Activated CD4-positive, alpha-beta T cell treated with anti-CD3 and anti-CD28 coated beads for 36 hours (primary cell): Measurements from ENCODE around the gene ZBTB22. TPM values are rescaled to one million over a fixed set of nuclear protein-coding genes. Genes with fewer than 3 reads are reported as not detected.
A peak's percentile ranks its signal among the peaks of the same experiment; 100 is the strongest.

ENCODE experiments used
- ATAC-seq: fragments of 200-7000 bp; cut with Tn5 transposase; one replicate; pipeline ENCODE4 v1.10.0; 2021; ENCODE audit warnings: mild to moderate bottlenecking, moderate library complexity
- CTCF ChIA-PET: fragments of 350-600 bp; sonication (Branson Sonifier 250); formaldehyde crosslinking; loops from one replicate; lab custom pipeline; 2021; ENCODE audit warnings: antibody characterized with exemption; lab: Charles Lee
- POLR2A ChIA-PET: fragments of 350-600 bp; sonication (Branson Sonifier 250); formaldehyde crosslinking; loops from one replicate; lab custom pipeline; 2021; ENCODE audit warnings: antibody characterized with exemption, inconsistent platforms; lab: Charles Lee
- DNase-seq: peaks from one replicate; pipeline ENCODE4 v3.0.0-alpha.2; 2020
- H3K27ac Mint-ChIP-seq: one replicate; pipeline ENCODE4 v1.8.0; 2021; ENCODE audit warnings: mixed read lengths
- H3K27me3 Mint-ChIP-seq: one replicate; pipeline ENCODE4 v1.8.0; 2021; ENCODE audit warnings: mixed read lengths
- H3K36me3 Mint-ChIP-seq: one replicate; pipeline ENCODE4 v1.8.0; 2021; ENCODE audit warnings: low read depth, mixed read lengths
- H3K4me1 Mint-ChIP-seq: one replicate; pipeline ENCODE4 v1.8.0; 2021; ENCODE audit warnings: mixed read lengths
- H3K4me3 Mint-ChIP-seq: one replicate; pipeline ENCODE4 v1.8.0; 2021; ENCODE audit warnings: mild to moderate bottlenecking, moderate library complexity, mixed read lengths
- H3K9me3 Mint-ChIP-seq: one replicate; pipeline ENCODE4 v1.8.0; 2021; ENCODE audit warnings: low read depth, mixed read lengths
- intact Hi-C, 2 experiments: fragments of 100-400 bp; cut with DNase I in 1 of 2; cut with micrococcal nuclease in 1 of 2; formaldehyde crosslinking; loops; one replicate each; pipeline versions ENCODE4 v1.14.2 to v1.15.1; 2022 to 2024; cut with DNase I, micrococcal nuclease
- total RNA-seq, 2 experiments: library from RNA; stranded (reverse); gene quantifications; one replicate each; pipeline ENCODE4 v1.2.3, GENCODE V29; 2021

Gene ZBTB22
- total RNA-seq, 2 experiments from 2014 or later, result 9.0 to 9.9 TPM

GRCh38 chr6:33314943-33315792 lies 2.4 kb downstream of the ZBTB22 start:
- intact Hi-C loops, result loop anchor here (1.0 to 10.0 kb wide), 9 partner anchors 26 to 1138 kb away; partner anchors contain the start of genes KIFC1 (in 2 of the 2), AGPAT1 (in 1 of the 2), HMGA1 (in 1 of the 2) and ITPR3 (in 1 of the 2)
- H3K27me3 Mint-ChIP-seq, result no peaks in the 10 kb centered on the region
- peak overlapping the region; percentile 99 for H3K4me3 Mint-ChIP-seq
- CTCF ChIA-PET, result interaction anchor here (0.6 to 1.3 kb wide), 2 partner anchors 16 to 387 kb away, joined by 3 to 4 read pairs; no protein-coding TSS in a partner anchor
- H3K9me3 Mint-ChIP-seq, result no peaks in the 10 kb centered on the region
- POLR2A ChIA-PET, result interaction anchor here (0.5 kb wide), 1 partner anchor 28 kb away, joined by 3 read pairs; no protein-coding TSS in a partner anchor
- peaks cover 46% of the 10 kb centered on the region for H3K36me3 Mint-ChIP-seq
- DNase-seq (peak; percentile 34), ATAC-seq (no peak)
- peak overlapping the region; percentile 98 for H3K27ac Mint-ChIP-seq
- H3K4me1 Mint-ChIP-seq, result peaks cover 65% of the 10 kb centered on the region

DNA sequence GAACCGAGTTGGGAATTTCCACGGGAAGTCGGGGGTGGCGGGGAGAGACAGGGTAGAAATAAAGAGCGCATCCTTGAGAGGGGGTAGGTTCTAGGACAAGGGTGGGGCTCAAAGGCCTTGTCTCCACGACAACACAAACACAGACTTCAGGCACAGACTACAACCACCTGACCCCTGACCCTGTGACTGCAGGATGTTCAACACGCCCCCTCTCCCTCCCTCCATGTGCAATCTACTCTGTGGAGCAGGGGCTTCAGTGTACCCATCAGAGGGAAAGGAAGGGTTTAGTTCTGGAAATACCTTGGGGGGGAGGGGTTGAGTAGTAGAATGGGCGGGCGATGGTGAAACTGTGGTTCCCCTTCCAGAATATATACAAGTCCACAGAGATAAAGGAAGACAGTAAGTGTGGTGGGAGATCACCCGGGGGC lies 3.0 kb downstream of the ZBTB22 start:
- POLR2A ChIA-PET, result no interaction called here
- DNase-seq (peak; percentile 78), ATAC-seq (peak; percentile 48)
- peaks cover 59% of the 10 kb centered on the region for H3K4me1 Mint-ChIP-seq
- peak overlapping the region; percentile 99 for H3K4me3 Mint-ChIP-seq
- CTCF ChIA-PET, result no interaction called here
- intact Hi-C loops, result loop anchor here (1.0 to 10.0 kb wide), 8 partner anchors 25 to 920 kb away; partner anchors contain the start of genes KIFC1 (in 2 of the 2), HMGA1 (in 1 of the 2), ITPR3 (in 1 of the 2) and PFDN6 (in 1 of the 2)
- peak overlapping the region; percentile 98 for H3K27ac Mint-ChIP-seq
- no peaks in the 10 kb centered on the region for H3K9me3 Mint-ChIP-seq
- peaks cover 40% of the 10 kb centered on the region for H3K36me3 Mint-ChIP-seq
- H3K27me3 Mint-ChIP-seq, result no peaks in the 10 kb centered on the region

DNA sequence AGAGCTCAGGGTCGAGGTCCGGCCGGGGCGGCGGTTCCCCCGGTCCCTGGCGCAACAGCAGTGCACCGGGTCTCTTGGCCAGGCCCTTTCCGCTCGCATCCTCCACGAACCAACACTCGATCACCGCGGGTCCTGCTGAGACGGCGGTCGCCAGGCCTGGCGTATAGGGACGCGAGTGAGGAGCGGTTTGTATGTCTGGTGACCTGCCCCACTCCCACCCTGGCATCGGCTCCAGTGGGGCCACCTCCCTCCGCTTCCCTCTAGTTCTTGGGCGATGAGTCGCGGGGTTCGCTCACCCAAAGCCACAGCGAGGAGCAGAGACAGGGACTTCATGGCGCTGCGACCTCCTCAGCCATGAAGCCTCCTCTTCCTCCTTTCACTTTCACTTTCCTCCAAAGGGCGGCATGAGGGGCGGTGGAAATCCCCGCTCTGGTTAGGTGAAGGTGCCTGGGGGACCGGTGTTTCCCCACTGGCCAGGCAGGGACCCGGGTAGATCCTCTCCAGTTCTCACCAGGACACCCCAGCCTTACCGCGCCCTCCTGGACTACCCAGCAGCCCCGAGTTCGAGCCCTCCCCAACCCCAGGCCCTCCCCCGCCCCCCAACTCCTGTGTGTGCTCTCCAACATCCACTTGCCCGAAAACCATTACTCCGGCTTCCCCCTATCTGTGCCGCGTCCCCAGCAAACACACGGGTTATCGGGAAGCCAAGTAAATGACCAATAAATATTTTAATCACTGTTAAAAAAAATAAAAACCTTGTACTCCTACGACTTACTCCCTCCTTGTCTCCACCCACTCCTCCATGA lies 3.6 kb downstream of the ZBTB22 start, which contains the start of gene TAPBP:
Gene TAPBP (minus strand): TSS at position 370 of the 806 bp plus-strand sequence. CDS start 37 bp downstream, at position 333.
- no peaks in the 10 kb centered on the region for H3K9me3 Mint-ChIP-seq
- H3K4me1 Mint-ChIP-seq, result peaks cover 55% of the 10 kb centered on the region
- H3K4me3 Mint-ChIP-seq, result peak within 1 kb of the TSS; percentile 99
- peaks cover 36% of the 10 kb centered on the region for H3K36me3 Mint-ChIP-seq
- peak within 1 kb of the TSS; percentile 98 for H3K27ac Mint-ChIP-seq
- ATAC-seq (peak; percentile 48), DNase-seq (peak; percentile 90)
- H3K27me3 Mint-ChIP-seq, result no peaks in the 10 kb centered on the region
- POLR2A ChIA-PET, result no interaction called here
- CTCF ChIA-PET, result interaction anchor here (1.0 kb wide), 1 partner anchor 15 kb away, joined by 3 read pairs; the partner anchor contains the start of gene RGL2
- intact Hi-C loops, result loop anchor here (1.0 to 10.0 kb wide), 11 partner anchors 25 to 921 kb away; partner anchors contain the start of genes KIFC1 (in 2 of the 2), CUTA (in 1 of the 2), HMGA1 (in 1 of the 2) and ITPR3 (in 1 of the 2)

DNA sequence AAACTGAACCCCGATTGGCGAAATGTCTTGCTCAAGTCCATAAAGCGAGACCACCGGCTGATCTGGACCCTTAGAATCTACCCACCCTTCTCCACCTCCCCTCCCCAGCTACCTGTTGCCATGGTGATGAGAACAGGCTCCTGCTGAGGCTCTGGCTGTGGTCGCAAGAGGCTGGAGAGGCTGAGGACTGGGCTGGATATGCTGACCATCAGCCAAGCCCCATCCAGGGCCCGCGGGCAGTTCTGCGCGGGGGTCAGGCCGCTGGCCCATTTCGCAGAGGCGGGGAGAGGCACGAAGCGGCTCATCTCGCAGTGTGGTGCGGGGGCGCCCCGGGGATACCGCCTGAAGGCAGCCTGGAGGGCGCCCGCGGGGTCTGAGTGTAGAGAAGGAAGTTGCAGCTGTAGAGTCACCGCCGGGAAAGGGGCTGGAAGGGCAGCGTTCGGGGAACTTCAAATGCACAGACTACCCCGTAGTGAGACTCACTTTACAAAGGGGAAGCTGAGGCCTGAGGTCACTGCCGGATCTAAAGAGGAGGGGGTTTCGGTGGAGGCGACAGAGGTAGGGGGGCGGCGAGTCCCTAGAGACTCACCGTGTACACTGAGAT lies 4.3 kb downstream of the ZBTB22 start:
- DNase-seq, result peak; percentile 79
- Mint-ChIP-seq H3K4me1 (peaks cover 53% of the 10 kb centered on the region), H3K4me3 (peak overlapping the region; percentile 99), H3K36me3 (peaks cover 38% of the 10 kb centered on the region), H3K27me3 (no peaks in the 10 kb centered on the region), H3K27ac (peak overlapping the region; percentile 98), H3K9me3 (no peaks in the 10 kb centered on the region)
- peak; percentile 9 for ATAC-seq
- ChIA-PET CTCF (interaction anchor here (0.9 to 1.4 kb wide), 4 partner anchors 12 to 113 kb away, joined by 3 to 8 read pairs (median 4); partner anchors contain the start of genes RGL2, RPS18 and VPS52), POLR2A (interaction anchor here (0.6 to 0.9 kb wide), 2 partner anchors 11 to 36 kb away, joined by 4 to 7 read pairs; partner anchors contain the start of gene B3GALT4)
- intact Hi-C loops, result loop anchor here (2.0 to 10.0 kb wide), 8 partner anchors 41 to 922 kb away; partner anchors contain the start of genes CUTA (in 1 of the 2), HMGA1 (in 1 of the 2), ITPR3 (in 1 of the 2) and PSMB8 (in 1 of the 2)

- peaks cover 52% of the 10 kb centered on the region for H3K4me1 Mint-ChIP-seq
- ChIA-PET POLR2A (interaction anchor here (0.6 to 1.0 kb wide), 7 partner anchors 10 to 129 kb away, joined by 3 to 9 read pairs (median 3); partner anchors contain the start of genes B3GALT4 and KIFC1), CTCF (interaction anchor here (0.6 to 1.4 kb wide), 7 partner anchors 12 to 114 kb away, joined by 3 to 8 read pairs (median 5); partner anchors contain the start of genes RGL2, RPS18 and VPS52)
- ATAC-seq, result peak; percentile 40
- DNase-seq, result peak; percentile 90
- H3K27me3 Mint-ChIP-seq, result no peaks in the 10 kb centered on the region
- intact Hi-C loops, result loop anchor here (1.0 to 10.0 kb wide), 10 partner anchors 13 to 922 kb away; partner anchors contain the start of genes B3GALT4 (in 1 of the 2), CUTA (in 1 of the 2), HMGA1 (in 1 of the 2) and ITPR3 (in 1 of the 2)
- peak overlapping the region; percentile 98 for H3K27ac Mint-ChIP-seq
- H3K4me3 Mint-ChIP-seq, result peak overlapping the region; percentile 99
- H3K9me3 Mint-ChIP-seq, result no peaks in the 10 kb centered on the region
- H3K36me3 Mint-ChIP-seq, result peaks cover 39% of the 10 kb centered on the region
Observed at GRCh38 chr6:33312361-33313104, 5.0 kb downstream of the ZBTB22 start.

DNA sequence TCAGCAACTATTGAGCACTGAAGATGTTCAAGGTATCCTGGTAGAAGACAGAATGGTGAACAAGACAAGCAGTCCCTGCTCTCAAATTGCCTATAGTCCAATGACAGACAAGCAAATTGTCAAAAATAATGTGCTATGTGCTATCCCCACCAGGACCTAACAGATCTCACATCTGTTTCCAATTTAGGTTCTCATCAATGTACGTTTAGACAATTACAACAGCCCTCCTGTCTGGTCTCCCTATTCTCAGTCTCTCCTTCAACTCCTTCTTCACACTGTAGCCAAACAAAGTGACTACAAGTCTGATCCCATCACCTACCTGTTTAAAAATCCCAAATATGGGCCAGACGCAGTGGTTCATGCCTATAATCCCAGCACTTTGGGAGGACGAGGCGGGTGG lies 11.2 kb downstream of the ZBTB22 start:
- H3K9me3 Mint-ChIP-seq, result no peaks in the 10 kb centered on the region
- ATAC-seq, result no peak
- DNase-seq, result no peak
- ChIA-PET CTCF (no interaction called here), POLR2A (no interaction called here)
- no peaks in the 10 kb centered on the region for H3K27me3 Mint-ChIP-seq
- H3K4me1 Mint-ChIP-seq, result peaks cover 31% of the 10 kb centered on the region
- intact Hi-C loops, result no loop called here
- H3K27ac Mint-ChIP-seq, result peak overlapping the region; percentile 66
- H3K4me3 Mint-ChIP-seq, result no peak overlapping the region
- peaks cover 50% of the 10 kb centered on the region for H3K36me3 Mint-ChIP-seq

DNA sequence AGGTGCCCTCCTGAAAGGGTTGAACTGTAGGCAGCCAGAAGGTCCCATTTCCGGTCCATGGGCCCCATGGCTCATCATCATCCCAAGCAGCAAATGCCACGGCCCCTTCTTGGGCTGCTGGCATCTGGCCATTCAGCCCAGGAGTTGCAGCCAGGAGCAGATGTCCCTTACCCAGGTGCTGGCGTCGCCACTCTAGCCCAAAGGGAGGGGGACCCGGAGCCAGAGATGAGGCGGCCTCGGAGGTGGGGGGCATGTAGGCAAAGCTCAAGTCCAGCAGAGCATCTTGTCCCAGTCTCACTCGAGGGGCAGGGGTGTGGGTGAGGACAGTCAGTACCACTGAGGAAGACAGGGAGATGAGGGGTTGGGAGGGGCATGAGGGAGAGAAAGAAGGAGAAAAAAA lies 12.5 kb downstream of the ZBTB22 start:
- peaks cover 52% of the 10 kb centered on the region for H3K36me3 Mint-ChIP-seq
- H3K27me3 Mint-ChIP-seq, result no peaks in the 10 kb centered on the region
- ChIA-PET CTCF (interaction anchor here (0.5 kb wide), 1 partner anchor 13 kb away, joined by 3 read pairs; the partner anchor contains the start of gene ZBTB22), POLR2A (no interaction called here)
- intact Hi-C loops, result no loop called here
- H3K9me3 Mint-ChIP-seq, result no peaks in the 10 kb centered on the region
- no peak overlapping the region for H3K4me3 Mint-ChIP-seq
- ATAC-seq (no peak), DNase-seq (no peak)
- no peak overlapping the region for H3K27ac Mint-ChIP-seq
- peaks cover 37% of the 10 kb centered on the region for H3K4me1 Mint-ChIP-seq

GRCh38 chr6:33304216-33304615 lies 13.3 kb downstream of the ZBTB22 start:
- Mint-ChIP-seq H3K4me3 (no peak overlapping the region), H3K36me3 (peaks cover 59% of the 10 kb centered on the region), H3K27me3 (no peaks in the 10 kb centered on the region), H3K9me3 (no peaks in the 10 kb centered on the region), H3K4me1 (peaks cover 41% of the 10 kb centered on the region), H3K27ac (peak overlapping the region; percentile 71)
- ATAC-seq (no peak), DNase-seq (no peak)
- ChIA-PET POLR2A (no interaction called here), CTCF (no interaction called here)
- intact Hi-C loops, result no loop called here

GRCh38 chr6:33301877-33302276 lies 15.7 kb downstream of the ZBTB22 start:
- Mint-ChIP-seq H3K4me3 (peak overlapping the region; percentile 80), H3K27ac (no peak overlapping the region), H3K9me3 (no peaks in the 10 kb centered on the region), H3K4me1 (peaks cover 40% of the 10 kb centered on the region), H3K27me3 (no peaks in the 10 kb centered on the region), H3K36me3 (peaks cover 49% of the 10 kb centered on the region)
- ChIA-PET POLR2A (interaction anchor here (0.6 to 0.7 kb wide), 2 partner anchors 11 to 57 kb away, joined by 4 to 7 read pairs; no protein-coding TSS in a partner anchor), CTCF (interaction anchor here (2.1 kb wide), 1 partner anchor 13 kb away, joined by 9 read pairs; the partner anchor contains the start of genes PFDN6 and WDR46)
- intact Hi-C loops, result no loop called here
- no peak for ATAC-seq
- no peak for DNase-seq
